Astrocyte (in vitro differentiated cells and primary cell): ENCODE measurements around the gene PPP1R12B. TPM values are rescaled to one million over a fixed set of nuclear protein-coding genes. Genes with fewer than 3 reads are reported as not detected.
"Not testable (repeated sequence)": the region's sequence is repeated elsewhere in the genome, so short reads cannot be mapped to it uniquely, and the experiment has no call there.

Experiments used
- DNase-seq: peaks from one replicate; pipeline ENCODE4 v3.0.0-alpha.2; 2010; ENCODE audit warnings: low read depth
- FAIRE-seq: peaks from 2 replicates; lab custom pipeline; 2011; peaks lifted over from hg19 to GRCh38; lab: Jason Lieb, UNC
- H2AFZ ChIP-seq: 2 replicates; pipeline ENCODE4 v1.6.0; 2012; ENCODE audit warnings: low read depth, low read length, inconsistent platforms
- H3K27ac ChIP-seq: 2 replicates; pipeline ENCODE4 v1.5.1; 2011; ENCODE audit warnings: low read depth, low read length, inconsistent platforms
- H3K27me3 ChIP-seq: 2 replicates; pipeline ENCODE4 v1.6.0; 2011; ENCODE audit warnings: low read length, inconsistent platforms; ENCODE audit not compliant: insufficient read depth
- H3K36me3 ChIP-seq: 2 replicates; pipeline ENCODE4 v1.5.1; 2011; ENCODE audit warnings: low read length, inconsistent platforms; ENCODE audit not compliant: insufficient read depth
- H3K4me1 ChIP-seq: 2 replicates; pipeline ENCODE4 v1.5.1; 2011; ENCODE audit warnings: low read length, inconsistent platforms; ENCODE audit not compliant: insufficient read depth
- H3K4me2 ChIP-seq: 2 replicates; pipeline ENCODE4 v1.6.0; 2012; ENCODE audit warnings: low read length, inconsistent platforms
- H3K4me3 ChIP-seq: 2 replicates; pipeline ENCODE4 v1.5.1; 2011; ENCODE audit warnings: low read depth, mild to moderate bottlenecking, low read length, inconsistent platforms; ENCODE audit not compliant: insufficient read depth
- H3K79me2 ChIP-seq: 2 replicates; pipeline ENCODE4 v1.6.0; 2012; ENCODE audit warnings: mild to moderate bottlenecking, low read length, inconsistent platforms; ENCODE audit not compliant: insufficient read depth
- H3K9ac ChIP-seq: 2 replicates; pipeline ENCODE4 v1.6.0; 2012; ENCODE audit warnings: mild to moderate bottlenecking, low read length, inconsistent platforms
- H3K9me3 ChIP-seq: 2 replicates; pipeline ENCODE4 v1.5.1; 2012; ENCODE audit warnings: low read depth, mild to moderate bottlenecking, low read length, inconsistent platforms; ENCODE audit not compliant: insufficient read depth
- H4K20me1 ChIP-seq: 2 replicates; pipeline ENCODE4 v1.6.0; 2012; ENCODE audit warnings: low read length, inconsistent platforms; ENCODE audit not compliant: insufficient read depth
- H3K27ac Mint-ChIP-seq: one replicate; pipeline ENCODE4 v1.8.0; 2021; ENCODE audit warnings: mild to moderate bottlenecking, mixed read lengths; ENCODE audit not compliant: unreplicated experiment
- H3K27me3 Mint-ChIP-seq: one replicate; pipeline ENCODE4 v1.8.0; 2021; ENCODE audit warnings: low read depth, mixed read lengths; ENCODE audit not compliant: unreplicated experiment
- H3K36me3 Mint-ChIP-seq: one replicate; pipeline ENCODE4 v1.8.0; 2021; ENCODE audit warnings: low read depth, mixed read lengths; ENCODE audit not compliant: unreplicated experiment
- H3K4me1 Mint-ChIP-seq: one replicate; pipeline ENCODE4 v1.8.0; 2021; ENCODE audit warnings: low read depth, mixed read lengths; ENCODE audit not compliant: unreplicated experiment
- H3K4me3 Mint-ChIP-seq: one replicate; pipeline ENCODE4 v1.8.0; 2021; ENCODE audit warnings: mild to moderate bottlenecking, moderate library complexity, mixed read lengths; ENCODE audit not compliant: unreplicated experiment
- H3K9me3 Mint-ChIP-seq: one replicate; pipeline ENCODE4 v1.8.0; 2021; ENCODE audit warnings: mild to moderate bottlenecking, mixed read lengths; ENCODE audit not compliant: unreplicated experiment
- EZH2 ChIP-seq: IDR thresholded peaks from 2 replicates; pipeline ENCODE4 v1.6.1; 2012; ENCODE audit warnings: mild to moderate bottlenecking, low read length, inconsistent platforms; ENCODE audit not compliant: insufficient read depth
- total RNA-seq: library from RNA; stranded (reverse); gene quantifications from 2 replicates; pipeline ENCODE4 v1.2.1, GENCODE V29; 2021
- TF ChIP-seq, protein P1 (sequence below): IDR thresholded peaks from 2 replicates; pipeline ENCODE4 v1.5.1; 2011; ENCODE audit warnings: low read depth, mild to moderate bottlenecking, inconsistent platforms, low read length, moderate library complexity; ENCODE audit not compliant: insufficient read depth

Gene PPP1R12B
- total RNA-seq, 1 donor from 2014 or later, result 12.2 TPM

DNA sequence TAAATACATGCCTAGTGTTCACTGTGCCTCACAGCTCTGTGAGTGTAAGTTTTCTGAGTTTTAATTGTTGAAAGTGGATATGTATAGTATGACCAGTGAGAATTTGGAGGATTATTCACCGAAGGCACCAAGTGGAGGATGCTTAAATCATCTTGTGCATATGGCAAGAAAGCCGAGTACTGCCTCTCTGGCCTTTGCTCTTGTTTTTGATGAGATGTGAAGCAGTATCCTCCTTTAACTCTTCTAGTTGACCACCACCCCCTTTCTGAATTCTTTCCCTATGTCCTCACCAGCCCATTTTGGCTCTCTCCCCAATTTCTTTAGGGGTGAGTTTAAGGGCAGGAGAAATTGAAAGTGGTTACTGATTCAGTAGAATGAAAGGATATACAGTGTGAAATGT lies 231.3 kb downstream of the PPP1R12B start:
- Histone ChIP-seq H3K9me3 (no peaks in the 10 kb centered on the region), H3K27me3 (no peaks in the 10 kb centered on the region), H4K20me1 (no peaks in the 10 kb centered on the region), H3K4me3 (no peak overlapping the region), H2AFZ (no peak overlapping the region), H3K9ac (peak overlapping the region; percentile 53), H3K27ac (peak overlapping the region; percentile 78), H3K79me2 (no peaks in the 10 kb centered on the region), H3K4me1 (peaks cover 48% of the 10 kb centered on the region), H3K4me2 (peak overlapping the region; percentile 57), H3K36me3 (no peaks in the 10 kb centered on the region)
- H3K36me3 Mint-ChIP-seq, result peaks cover 14% of the 10 kb centered on the region
- H3K4me3 Mint-ChIP-seq, result no peak overlapping the region
- peaks cover 2% of the 10 kb centered on the region for H3K9me3 Mint-ChIP-seq
- peaks cover under 1% of the 10 kb centered on the region for H3K27me3 Mint-ChIP-seq
- DNase-seq (peak; percentile 95), FAIRE-seq (no peak)
- H3K27ac Mint-ChIP-seq, result no peak overlapping the region
- peaks cover 26% of the 10 kb centered on the region for H3K4me1 Mint-ChIP-seq
- TF ChIP-seq, protein P1, sequence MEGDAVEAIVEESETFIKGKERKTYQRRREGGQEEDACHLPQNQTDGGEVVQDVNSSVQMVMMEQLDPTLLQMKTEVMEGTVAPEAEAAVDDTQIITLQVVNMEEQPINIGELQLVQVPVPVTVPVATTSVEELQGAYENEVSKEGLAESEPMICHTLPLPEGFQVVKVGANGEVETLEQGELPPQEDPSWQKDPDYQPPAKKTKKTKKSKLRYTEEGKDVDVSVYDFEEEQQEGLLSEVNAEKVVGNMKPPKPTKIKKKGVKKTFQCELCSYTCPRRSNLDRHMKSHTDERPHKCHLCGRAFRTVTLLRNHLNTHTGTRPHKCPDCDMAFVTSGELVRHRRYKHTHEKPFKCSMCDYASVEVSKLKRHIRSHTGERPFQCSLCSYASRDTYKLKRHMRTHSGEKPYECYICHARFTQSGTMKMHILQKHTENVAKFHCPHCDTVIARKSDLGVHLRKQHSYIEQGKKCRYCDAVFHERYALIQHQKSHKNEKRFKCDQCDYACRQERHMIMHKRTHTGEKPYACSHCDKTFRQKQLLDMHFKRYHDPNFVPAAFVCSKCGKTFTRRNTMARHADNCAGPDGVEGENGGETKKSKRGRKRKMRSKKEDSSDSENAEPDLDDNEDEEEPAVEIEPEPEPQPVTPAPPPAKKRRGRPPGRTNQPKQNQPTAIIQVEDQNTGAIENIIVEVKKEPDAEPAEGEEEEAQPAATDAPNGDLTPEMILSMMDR, result no peak
- TF ChIP-seq EZH2, result no peak

GRCh38 chr1:202580619-202581018 lies 232.1 kb downstream of the PPP1R12B start:
- no peak for FAIRE-seq
- TF ChIP-seq EZH2, result no peak
- TF ChIP-seq, protein P1, result no peak
- H3K4me1 ChIP-seq, result peaks cover 50% of the 10 kb centered on the region
- H3K79me2 ChIP-seq, result no peaks in the 10 kb centered on the region
- H3K27me3 ChIP-seq, result no peaks in the 10 kb centered on the region
- no peaks in the 10 kb centered on the region for H3K36me3 ChIP-seq
- H3K9me3 ChIP-seq, result no peaks in the 10 kb centered on the region
- H3K27ac Mint-ChIP-seq, result no peak overlapping the region
- no peak overlapping the region for H3K4me3 ChIP-seq
- no peak for DNase-seq
- H3K36me3 Mint-ChIP-seq, result peaks cover 11% of the 10 kb centered on the region
- H3K4me2 ChIP-seq, result peak overlapping the region; percentile 57
- no peaks in the 10 kb centered on the region for H4K20me1 ChIP-seq
- peaks cover 26% of the 10 kb centered on the region for H3K4me1 Mint-ChIP-seq
- H3K4me3 Mint-ChIP-seq, result no peak overlapping the region
- H3K9ac ChIP-seq, result peak overlapping the region; percentile 53
- peak overlapping the region; percentile 78 for H3K27ac ChIP-seq
- peaks cover 2% of the 10 kb centered on the region for H3K9me3 Mint-ChIP-seq
- no peak overlapping the region for H2AFZ ChIP-seq
- H3K27me3 Mint-ChIP-seq, result no peaks in the 10 kb centered on the region

GRCh38 chr1:202582350-202582749 lies 233.9 kb downstream of the PPP1R12B start:
- not testable (repeated sequence) for H3K9me3 Mint-ChIP-seq, FAIRE-seq, H3K9me3 ChIP-seq, H3K4me3 ChIP-seq, H3K4me2 ChIP-seq, H3K27me3 ChIP-seq, H3K79me2 ChIP-seq, H4K20me1 ChIP-seq, H3K27ac Mint-ChIP-seq, H3K9ac ChIP-seq, H3K27me3 Mint-ChIP-seq, H3K36me3 ChIP-seq, DNase-seq, H3K4me3 Mint-ChIP-seq, H2AFZ ChIP-seq, H3K27ac ChIP-seq
- peaks cover 36% of the 10 kb centered on the region for H3K4me1 Mint-ChIP-seq
- peaks cover 11% of the 10 kb centered on the region for H3K36me3 Mint-ChIP-seq
- H3K4me1 ChIP-seq, result peaks cover 49% of the 10 kb centered on the region
